ENCODE measurements around the gene CA11. TPM values are rescaled to one million over a fixed set of nuclear protein-coding genes. Genes with fewer than 3 reads are reported as not detected.
"Not testable (repeated sequence)": the region's sequence is repeated elsewhere in the genome, so short reads cannot be mapped to it uniquely, and the experiment has no call there.

The CA11 gene
- total RNA-seq, 2 donors from 2014 or later, result 7.0 to 11.2 TPM

DNA sequence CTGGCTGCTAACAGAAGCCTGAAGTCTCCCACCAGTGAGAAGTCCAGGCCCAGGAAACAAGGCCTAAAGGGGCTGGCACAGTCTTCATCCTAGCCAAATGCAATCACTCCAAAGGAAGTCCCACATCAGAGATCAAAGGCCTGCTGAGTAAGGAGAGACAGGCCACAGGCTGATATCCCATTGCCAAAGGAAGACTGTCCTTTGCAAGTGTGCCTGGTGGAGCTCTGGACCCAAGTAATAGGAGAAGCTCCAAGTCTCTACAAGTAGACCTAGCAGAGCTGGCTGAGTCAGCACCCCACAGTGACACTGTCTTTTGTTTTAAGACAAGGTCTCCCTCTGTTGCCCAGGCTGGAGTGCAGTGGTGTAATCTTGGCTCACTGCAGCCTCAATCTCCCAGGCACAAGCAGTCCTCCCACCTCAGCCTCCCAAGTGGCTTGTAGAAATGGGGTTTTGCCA lies 13.3 kb downstream of the CA11 start:
- no peak for DNase-seq (ENCODE audit: low spot score)
- no peak for TF ChIP-seq POLR2AphosphoS5 (IDR thresholded peaks at IDR 0.05)
- no peak for TF ChIP-seq CTCF (IDR thresholded peaks at IDR 0.05)
- no peak for TF ChIP-seq POLR2A (IDR thresholded peaks at IDR 0.05)
- Histone ChIP-seq H3K9me3 (no peaks in the 10 kb centered on the region), H3K4me1 (replicated peaks) (peaks cover 15% of the 10 kb centered on the region), H3K36me3 (no peaks in the 10 kb centered on the region), H3K27ac (peak overlapping the region; percentile 98 to 99), H3K27me3 (replicated peaks; ENCODE audit: insufficient read depth) (no peaks in the 10 kb centered on the region), H3K4me3 (no peak overlapping the region)
- intact Hi-C loops (cut with DNase I), result no loop called here

- H3K4me3 ChIP-seq; H3K36me3 ChIP-seq; DNase-seq (ENCODE audit: low spot score); intact Hi-C loops (cut with DNase I); H3K9me3 ChIP-seq; H3K27me3 ChIP-seq (replicated peaks; ENCODE audit: insufficient read depth): not testable (repeated sequence)
- 80% methylated on average over 11 of the region's 11 CpGs for WGBS
- Histone ChIP-seq H3K27ac (peak overlapping the region in 1 of 2 donors; percentile 98), H3K4me1 (replicated peaks) (peaks cover 15% of the 10 kb centered on the region)
These were observed 13.7 kb downstream of the CA11 start for GRCh38 chr19:48632286-48632685.

DNA sequence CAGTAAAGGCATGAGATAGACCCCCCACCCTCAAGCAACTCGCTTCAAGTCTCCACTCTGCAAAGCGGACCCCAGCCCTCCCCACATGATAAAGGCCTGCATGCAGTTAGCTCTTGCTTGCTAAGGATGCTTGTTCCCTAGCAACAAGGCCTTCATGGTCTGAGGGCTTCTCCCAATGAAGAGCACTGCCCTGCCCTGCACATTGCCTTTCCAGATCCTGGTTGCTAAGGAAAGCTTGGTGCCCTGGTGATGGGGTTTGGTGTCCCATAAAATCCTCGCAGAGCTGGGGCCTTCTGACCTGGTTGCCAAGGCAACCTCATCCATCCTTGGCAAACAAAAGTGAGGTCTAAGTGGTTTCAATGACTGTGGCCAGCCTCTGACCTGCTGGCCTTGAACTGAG lies 14.8 kb downstream of the CA11 start:
- H3K36me3 ChIP-seq, result no peaks in the 10 kb centered on the region
- no peak overlapping the region for H3K4me3 ChIP-seq
- intact Hi-C loops (cut with DNase I), result no loop called here
- TF ChIP-seq POLR2AphosphoS5 (IDR thresholded peaks at IDR 0.05) (no peak), CTCF (IDR thresholded peaks at IDR 0.05) (no peak), POLR2A (IDR thresholded peaks at IDR 0.05) (no peak)
- DNase-seq (ENCODE audit: low spot score), result no peak
- WGBS, result 64% methylated on average over 3 of the region's 3 CpGs
- H3K9me3 ChIP-seq, result no peaks in the 10 kb centered on the region
- H3K27ac ChIP-seq, result peak overlapping the region; percentile 58 to 63
- no peaks in the 10 kb centered on the region for H3K27me3 ChIP-seq (replicated peaks; ENCODE audit: insufficient read depth)
- H3K4me1 ChIP-seq (replicated peaks), result peaks cover 15% of the 10 kb centered on the region

GRCh38 chr19:48630296-48631063 lies 15.5 kb downstream of the CA11 start:
- intact Hi-C loops (cut with DNase I), result no loop called here
- Histone ChIP-seq H3K9me3 (no peaks in the 10 kb centered on the region), H3K27ac (peak overlapping the region; percentile 58 to 63), H3K4me1 (replicated peaks) (peaks cover 15% of the 10 kb centered on the region), H3K27me3 (replicated peaks; ENCODE audit: insufficient read depth) (no peaks in the 10 kb centered on the region), H3K4me3 (no peak overlapping the region), H3K36me3 (no peaks in the 10 kb centered on the region)
- TF ChIP-seq POLR2AphosphoS5 (IDR thresholded peaks at IDR 0.05) (peak; percentile 31), CTCF (IDR thresholded peaks at IDR 0.05) (no peak), POLR2A (IDR thresholded peaks at IDR 0.05) (no peak)
- WGBS, result 36% methylated on average over 47 of the region's 47 CpGs
- no peak for DNase-seq (ENCODE audit: low spot score)

DNA sequence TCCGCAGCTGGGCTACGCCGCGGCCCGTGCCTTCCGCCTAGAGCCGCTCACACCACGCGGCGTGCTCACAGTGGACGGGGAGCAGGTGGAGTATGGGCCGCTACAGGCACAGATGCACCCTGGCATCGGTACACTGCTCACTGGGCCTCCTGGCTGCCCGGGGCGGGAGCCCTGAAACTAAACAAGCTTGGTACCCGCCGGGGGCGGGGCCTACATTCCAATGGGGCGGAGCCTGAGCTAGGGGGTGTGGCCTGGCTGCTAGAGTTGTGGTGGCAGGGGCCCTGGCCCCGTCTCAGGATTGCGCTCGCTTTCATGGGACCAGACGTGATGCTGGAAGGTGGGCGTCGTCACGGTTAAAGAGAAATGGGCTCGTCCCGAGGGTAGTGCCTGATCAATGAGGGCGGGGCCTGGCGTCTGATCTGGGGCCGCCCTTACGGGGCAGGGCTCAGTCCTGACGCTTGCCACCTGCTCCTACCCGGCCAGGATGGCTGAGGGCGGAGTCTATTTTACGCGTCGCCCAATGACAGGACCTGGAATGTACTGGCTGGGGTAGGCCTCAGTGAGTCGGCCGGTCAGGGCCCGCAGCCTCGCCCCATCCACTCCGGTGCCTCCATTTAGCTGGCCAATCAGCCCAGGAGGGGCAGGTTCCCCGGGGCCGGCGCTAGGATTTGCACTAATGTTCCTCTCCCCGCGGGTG lies 16.2 kb downstream of the CA11 start:
- Histone ChIP-seq H3K4me1 (replicated peaks) (peaks cover 11% of the 10 kb centered on the region), H3K4me3 (no peak overlapping the region), H3K27ac (peak overlapping the region; percentile 58 to 63), H3K27me3 (replicated peaks; ENCODE audit: insufficient read depth) (no peaks in the 10 kb centered on the region), H3K9me3 (no peaks in the 10 kb centered on the region), H3K36me3 (no peaks in the 10 kb centered on the region)
- intact Hi-C loops (cut with DNase I), result no loop called here
- WGBS, result 57% methylated on average over 48 of the region's 48 CpGs
- TF ChIP-seq POLR2AphosphoS5 (IDR thresholded peaks at IDR 0.05), result peak; percentile 6
- TF ChIP-seq CTCF (IDR thresholded peaks at IDR 0.05), result no peak
- no peak for TF ChIP-seq POLR2A (IDR thresholded peaks at IDR 0.05)
- DNase-seq (ENCODE audit: low spot score), result no peak

Data from prostate gland (tissue), 2 donors.